ENCODE measurements around the gene CDC27. TPM values are rescaled to one million over a fixed set of nuclear protein-coding genes. Genes with fewer than 3 reads are reported as not detected.

CDC27 gene
- total RNA-seq, result 45.1 and 54.0 TPM in 2 replicates

GRCh38 chr17:47188876-47189731 is at the start of gene CDC27:
TSS of gene CDC27 (minus strand) at chr17:47189295. CDS start at chr17:47189172, 123 bp downstream.

GRCh38 chr17:47208744-47209488 is 19.8 kb upstream of the CDC27 start, which contains the start of gene MYL4:
TSS of gene MYL4 (plus strand) at chr17:47209348. CDS start at chr17:47209423, 75 bp downstream.

Other genes with a start within 250 kb of the CDC27 start
- 0.28 TPM in 1 of 2 replicates, not detected in the other for gene RPRML, start 210.0 kb downstream of the CDC27 start, total RNA-seq
- not detected in 2 replicates for gene MYL4, start 20.1 kb upstream of the CDC27 start, total RNA-seq
- gene ITGB3, start 64.5 kb upstream of the CDC27 start, total RNA-seq, result 0.85 and 0.88 TPM in 2 replicates
- 0.56 TPM in 1 of 2 replicates, not detected in the other for gene EFCAB13, start 134.7 kb upstream of the CDC27 start, total RNA-seq